ENCODE measurements around the gene DNAH14.

DNA sequence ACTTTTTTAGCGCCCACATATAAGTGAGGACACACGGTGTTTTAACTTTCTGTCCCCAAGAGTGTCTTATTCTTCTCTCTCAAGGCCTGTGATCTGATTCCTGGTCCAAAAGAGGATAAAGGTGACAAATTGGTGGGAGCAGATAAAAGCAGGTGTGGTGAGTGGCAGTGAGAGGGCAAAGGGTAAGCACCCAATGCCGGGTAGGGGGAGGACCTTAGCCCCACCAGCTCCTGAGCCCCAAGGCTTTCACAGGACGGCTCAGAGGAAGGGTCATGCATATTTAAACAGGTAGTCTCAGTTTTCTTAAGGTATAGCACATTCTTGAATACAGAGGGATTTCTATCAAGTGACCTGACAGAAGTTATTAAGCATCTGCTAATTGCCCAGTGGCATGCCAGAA is 478.8 kb downstream of the DNAH14 start:
- TF ChIP-seq, protein P1, sequence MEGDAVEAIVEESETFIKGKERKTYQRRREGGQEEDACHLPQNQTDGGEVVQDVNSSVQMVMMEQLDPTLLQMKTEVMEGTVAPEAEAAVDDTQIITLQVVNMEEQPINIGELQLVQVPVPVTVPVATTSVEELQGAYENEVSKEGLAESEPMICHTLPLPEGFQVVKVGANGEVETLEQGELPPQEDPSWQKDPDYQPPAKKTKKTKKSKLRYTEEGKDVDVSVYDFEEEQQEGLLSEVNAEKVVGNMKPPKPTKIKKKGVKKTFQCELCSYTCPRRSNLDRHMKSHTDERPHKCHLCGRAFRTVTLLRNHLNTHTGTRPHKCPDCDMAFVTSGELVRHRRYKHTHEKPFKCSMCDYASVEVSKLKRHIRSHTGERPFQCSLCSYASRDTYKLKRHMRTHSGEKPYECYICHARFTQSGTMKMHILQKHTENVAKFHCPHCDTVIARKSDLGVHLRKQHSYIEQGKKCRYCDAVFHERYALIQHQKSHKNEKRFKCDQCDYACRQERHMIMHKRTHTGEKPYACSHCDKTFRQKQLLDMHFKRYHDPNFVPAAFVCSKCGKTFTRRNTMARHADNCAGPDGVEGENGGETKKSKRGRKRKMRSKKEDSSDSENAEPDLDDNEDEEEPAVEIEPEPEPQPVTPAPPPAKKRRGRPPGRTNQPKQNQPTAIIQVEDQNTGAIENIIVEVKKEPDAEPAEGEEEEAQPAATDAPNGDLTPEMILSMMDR (IDR thresholded peaks at IDR 0.05): no peak
- no peak for TF ChIP-seq POLR2A (IDR thresholded peaks at IDR 0.05)

Data from uterus (tissue), 2 donors.